ENCODE measurements around the gene SHFL. TPM values are rescaled to one million over a fixed set of nuclear protein-coding genes. Genes with fewer than 3 reads are reported as not detected.

The SHFL gene
- 5.0 TPM for total RNA-seq

DNA sequence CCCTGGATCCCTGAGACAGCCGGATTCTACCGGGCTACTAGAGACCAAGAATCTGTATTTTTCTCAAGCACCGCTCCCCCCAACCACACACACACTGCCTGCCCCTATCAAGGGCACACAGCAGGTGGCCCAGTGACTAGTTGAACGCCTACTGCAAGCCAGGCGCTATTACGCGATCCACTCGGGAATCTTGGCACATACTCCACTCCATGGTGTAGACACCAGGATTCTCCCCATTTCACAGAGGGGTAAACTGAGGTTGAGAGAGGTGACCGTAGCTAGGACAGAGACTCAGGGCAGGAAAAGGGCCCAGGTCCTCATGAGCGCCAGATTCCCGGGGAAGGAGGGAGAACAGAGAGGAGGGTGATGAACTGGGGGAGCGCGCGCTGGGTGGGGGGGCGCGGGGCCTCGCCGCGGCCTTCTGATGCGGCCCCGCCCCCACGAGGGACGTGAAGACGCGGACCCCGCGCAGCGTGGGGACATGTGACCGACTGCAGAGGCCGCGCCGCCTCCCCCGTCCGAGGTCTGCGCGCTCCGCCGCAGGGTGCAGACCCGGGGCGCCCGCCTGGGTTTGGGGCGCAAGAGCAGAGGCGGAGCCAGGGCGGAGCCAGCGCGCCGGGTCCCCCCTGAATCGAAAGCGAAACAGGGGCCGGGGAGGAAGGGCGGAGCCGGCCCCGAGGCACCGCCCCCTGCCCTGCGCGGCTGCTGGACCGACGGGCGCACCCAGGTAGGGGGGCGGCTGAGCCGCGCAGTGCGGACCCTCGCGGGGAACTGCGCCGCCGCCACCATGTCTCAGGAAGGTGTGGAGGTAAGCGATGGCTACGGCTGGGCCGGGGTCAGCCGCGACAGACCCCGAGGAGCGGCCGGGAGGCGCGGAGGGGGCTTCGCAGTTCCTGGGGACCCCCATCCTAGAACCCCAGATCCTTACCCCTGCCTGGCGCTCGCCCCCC lies at the start of gene SHFL:
Gene SHFL (plus strand): TSS at position 677 of the 950 bp plus-strand sequence. CDS start 111 bp downstream, at position 788.
- DNase-seq: peak; percentile 47

DNA sequence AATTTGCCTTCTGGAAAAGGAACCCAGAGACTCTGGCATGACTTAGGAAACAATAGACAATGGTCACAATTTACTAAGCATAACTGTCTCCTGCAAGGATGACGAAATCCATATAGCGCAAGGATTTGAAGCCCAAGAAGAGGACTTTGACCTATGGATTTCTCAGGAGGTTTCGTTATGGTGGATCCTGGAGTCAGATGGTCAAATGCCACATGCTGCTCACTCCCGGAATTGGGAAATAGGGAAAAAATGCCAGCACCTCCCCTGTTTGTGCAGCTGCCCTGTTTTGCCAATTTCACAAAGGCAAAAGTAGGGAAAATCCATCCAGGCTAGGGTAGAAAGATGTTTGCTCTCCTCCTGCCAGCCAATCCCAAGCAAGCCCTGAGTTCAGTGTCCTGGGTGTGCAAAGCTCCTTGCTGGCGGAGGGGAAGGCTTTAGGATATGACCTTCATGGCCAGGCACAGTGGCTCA lies 49.5 kb upstream of the SHFL start:
- no peak for DNase-seq

DNA sequence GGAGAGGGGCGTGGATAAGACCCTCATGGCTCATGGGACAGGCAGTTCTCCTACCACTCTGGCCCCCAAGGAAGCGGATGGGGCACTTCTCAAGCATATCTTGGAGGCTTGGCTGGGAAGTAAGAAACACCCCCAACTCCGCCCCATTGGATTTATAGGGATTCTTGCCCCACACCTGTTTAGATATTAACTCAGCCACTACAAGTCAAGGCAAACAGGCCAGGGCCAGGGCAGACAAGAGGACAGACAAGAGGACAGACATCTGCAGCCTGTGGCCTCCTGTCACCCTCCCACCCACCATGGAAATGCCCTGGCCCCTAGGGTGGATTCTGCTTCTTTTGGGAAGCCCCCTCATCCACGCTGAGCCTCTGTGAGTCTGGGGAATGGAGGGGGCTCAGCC lies 48.8 kb upstream of the SHFL start:
- no peak for DNase-seq

- no peak for DNase-seq
These were observed 48.3 kb upstream of the SHFL start for GRCh38 chr19:10037809-10038208.

DNA sequence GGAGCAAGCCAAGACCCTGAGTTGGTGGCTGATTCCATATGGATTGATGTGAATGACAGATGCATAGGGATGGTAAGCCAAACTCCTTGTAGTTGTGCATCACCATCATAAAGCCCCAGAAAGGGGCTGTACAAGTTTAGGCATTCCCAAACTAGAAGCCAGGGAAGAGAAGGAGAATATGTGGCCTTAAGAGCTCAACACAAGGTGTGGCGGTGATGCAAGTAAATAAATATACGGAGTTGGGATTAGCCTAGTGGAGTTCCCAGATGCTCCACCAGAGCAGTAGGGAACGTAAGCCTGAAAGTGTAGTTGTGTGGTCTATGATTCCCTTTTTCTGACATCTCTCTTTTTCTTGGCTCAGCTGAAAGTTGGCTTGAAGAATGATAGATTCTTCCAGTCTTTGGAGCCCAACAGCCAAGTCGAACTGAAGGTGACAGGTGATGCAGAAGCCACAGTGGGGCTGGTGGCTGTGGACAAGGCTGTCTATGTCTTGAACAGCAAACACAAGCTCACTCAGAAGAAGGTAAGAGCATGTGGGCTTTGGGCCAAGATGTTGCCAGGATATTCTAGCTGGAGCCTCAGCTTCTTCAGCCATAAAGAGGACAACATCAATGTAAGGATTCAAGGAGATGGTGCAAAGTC lies 42.7 kb upstream of the SHFL start:
- DNase-seq: no peak

DNA sequence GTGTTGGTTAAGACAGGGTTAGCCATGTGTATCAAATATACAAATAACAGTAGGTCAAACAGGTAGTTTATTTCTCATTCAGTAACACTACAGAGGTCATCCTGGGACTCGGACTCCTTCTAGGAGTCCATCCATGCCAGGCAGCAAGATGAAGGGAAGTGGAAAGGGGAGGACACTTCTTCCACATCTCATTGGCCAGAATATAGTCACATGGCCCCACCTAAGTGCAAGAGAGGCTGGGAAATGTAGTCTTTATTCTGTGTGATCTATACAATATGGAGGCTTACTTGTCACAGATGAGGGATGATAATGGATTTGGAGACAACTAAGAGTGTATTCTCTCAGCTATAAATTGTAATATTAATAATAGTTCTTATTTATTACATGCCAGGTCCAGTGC lies 41.7 kb upstream of the SHFL start:
- DNase-seq: no peak

DNA sequence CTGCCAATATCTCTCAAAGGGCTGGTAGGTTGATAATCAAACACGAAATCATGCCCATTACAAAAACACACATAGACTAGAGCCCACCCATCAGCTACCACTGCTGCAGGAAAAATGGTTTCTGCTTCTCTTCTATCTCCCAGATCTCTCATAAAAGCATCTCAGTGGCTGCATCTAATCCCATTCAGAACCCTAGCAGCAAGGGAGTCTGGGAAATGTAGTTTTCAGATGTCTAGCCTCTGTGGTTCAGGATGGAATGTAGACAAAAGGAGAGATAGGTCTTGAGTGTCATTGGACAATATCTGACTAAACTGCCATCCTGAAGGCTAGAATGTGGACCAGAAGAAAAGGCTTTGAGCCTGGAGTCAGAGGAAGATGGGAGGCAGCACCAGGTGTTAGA lies 40.7 kb upstream of the SHFL start:
- no peak for DNase-seq

- no peak for DNase-seq
These were observed 36.5 kb upstream of the SHFL start for GRCh38 chr19:10049626-10050025.

DNA sequence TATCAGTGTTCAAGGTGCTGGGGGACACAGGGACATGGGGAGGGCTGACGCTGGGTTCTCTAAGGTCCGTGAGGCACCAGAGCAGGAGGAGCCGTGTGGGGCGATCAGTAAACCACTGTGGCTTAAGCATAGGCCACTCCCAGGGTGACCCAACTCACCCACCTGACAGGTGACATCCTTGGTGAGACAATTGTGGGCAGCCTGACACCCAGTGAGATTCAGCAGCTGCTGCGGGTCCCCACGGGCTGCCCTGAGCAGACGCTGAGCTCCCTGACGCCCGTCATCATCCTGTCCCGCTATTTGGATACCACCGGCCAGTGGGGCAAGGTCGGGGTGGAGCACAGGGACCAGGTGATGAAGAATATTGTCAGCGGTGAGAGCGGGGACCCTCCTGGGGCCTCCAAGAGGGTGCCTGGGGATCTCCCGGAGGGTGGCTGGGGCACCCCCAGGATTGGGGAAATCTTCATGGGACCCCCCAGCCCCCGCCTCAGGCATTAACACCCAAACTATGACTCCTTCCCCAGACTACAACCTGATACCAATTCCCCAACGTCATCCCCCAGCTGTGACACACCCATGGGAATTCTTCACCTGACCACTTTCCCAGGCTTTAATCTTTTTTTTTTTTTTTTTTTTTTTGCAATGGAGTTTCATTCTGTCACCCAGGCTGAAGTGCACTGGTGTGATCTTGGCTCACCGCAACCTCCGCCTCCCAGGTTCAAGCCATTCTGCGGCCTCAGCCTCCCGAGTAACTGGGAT lies 33.3 kb upstream of the SHFL start:
- no peak for DNase-seq

DNA sequence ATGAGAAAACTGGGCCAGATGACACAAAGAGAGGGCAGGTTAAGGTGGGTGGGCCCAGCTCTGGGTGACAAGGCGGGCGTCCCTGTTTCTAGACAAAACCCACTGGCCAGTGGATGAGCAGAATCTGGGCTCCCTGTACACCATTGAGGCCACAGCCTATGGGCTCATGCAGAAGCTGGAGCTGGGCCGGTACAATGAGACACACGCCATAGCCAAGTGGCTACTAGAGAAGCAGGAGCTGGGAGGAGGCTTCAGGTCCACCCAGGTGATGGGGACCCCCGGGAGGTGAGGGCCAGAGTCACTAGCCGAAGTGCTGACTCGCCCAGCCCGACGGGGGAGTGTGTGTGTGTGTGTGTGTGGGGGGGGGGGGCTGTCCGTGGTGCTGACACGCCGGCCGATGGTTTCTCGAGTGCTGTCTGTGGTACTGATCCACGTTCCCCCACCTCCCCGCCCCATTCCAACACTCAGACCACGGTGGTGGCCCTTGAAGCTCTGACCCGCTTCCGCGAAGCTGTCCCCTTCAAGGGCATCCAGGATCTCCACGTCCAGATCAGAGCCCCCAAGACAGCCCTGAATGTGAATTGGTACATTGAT lies 24.3 kb upstream of the SHFL start:
- no peak for DNase-seq

DNA sequence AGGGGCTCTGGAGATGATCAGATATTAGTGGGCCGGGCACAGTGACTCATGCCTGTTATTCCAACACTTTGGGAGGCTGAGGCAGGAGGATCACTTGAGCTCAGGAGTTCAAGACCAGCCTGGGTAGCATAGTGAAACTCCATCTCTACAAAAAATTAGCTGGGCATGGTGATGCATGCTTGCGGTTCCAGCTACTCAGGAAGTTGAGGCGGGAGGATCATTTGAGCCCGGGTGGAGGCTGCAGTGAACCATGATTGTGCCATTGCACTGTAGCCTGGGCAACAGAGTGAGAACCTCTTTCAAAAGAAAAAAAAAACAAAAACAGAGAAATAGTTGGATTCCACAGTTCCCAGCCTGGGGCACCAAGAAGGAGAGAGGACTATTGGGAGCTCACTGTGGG lies 17.9 kb upstream of the SHFL start:
- DNase-seq: no peak

- DNase-seq: no peak
These were observed 17.1 kb upstream of the SHFL start for GRCh38 chr19:10069046-10069445.

- DNase-seq: no peak
These were observed 15.2 kb upstream of the SHFL start for GRCh38 chr19:10070730-10071446.

GRCh38 chr19:10074153-10074552 lies 12.0 kb upstream of the SHFL start:
- DNase-seq: no peak

- no peak for DNase-seq
These were observed 9.6 kb upstream of the SHFL start for GRCh38 chr19:10076535-10076934.

GRCh38 chr19:10078329-10078728 lies 7.8 kb upstream of the SHFL start:
- DNase-seq: no peak

- DNase-seq: no peak
These were observed 7.1 kb upstream of the SHFL start for GRCh38 chr19:10079031-10079453.

GRCh38 chr19:10083911-10084310 lies 2.2 kb upstream of the SHFL start:
- no peak for DNase-seq

GRCh38 chr19:10084803-10085202 lies 1.3 kb upstream of the SHFL start:
- no peak for DNase-seq

DNA sequence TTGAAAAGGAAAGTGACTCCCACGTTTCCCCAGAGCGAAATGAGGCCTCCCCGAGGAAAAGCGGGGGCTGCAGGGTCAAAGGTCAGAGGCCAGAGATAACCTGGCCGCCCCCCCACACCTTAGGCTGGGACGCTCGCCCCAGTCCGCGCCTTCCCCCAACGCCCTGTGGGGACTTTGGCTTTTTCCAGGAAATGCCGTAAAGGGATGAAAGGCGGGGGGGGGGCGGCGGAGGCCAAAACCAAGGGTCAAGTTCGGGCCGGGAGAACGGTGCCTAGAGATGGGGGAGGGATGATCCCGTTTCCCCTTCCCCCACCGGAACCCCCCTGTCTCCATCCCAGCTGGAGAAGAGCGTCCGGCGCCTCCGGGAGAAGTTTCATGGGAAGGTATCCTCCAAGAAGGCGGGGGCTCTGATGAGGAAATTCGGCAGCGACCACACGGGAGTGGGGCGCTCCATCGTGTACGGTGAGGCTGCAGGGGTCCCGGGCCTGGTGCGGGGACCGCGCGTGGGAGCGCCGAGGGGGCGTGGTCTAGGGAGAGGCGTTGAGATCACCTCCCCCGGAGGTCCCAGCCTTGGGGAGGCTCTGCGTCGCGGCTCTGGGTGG lies 575 bp downstream of the SHFL start:
- DNase-seq: no peak
